Activated CD4-positive, alpha-beta memory T cell treated with anti-CD3 and anti-CD28 coated beads for 36 hours (primary cell): ENCODE measurements around the gene RAPGEF2. TPM values are rescaled to one million over a fixed set of nuclear protein-coding genes. Genes with fewer than 3 reads are reported as not detected.

Experiments used
- CTCF ChIA-PET: fragments of 350-600 bp; sonication (Branson Sonifier 250); formaldehyde crosslinking; loops from one replicate; lab custom pipeline; 2021; ENCODE audit warnings: antibody characterized with exemption, inconsistent platforms; lab: Charles Lee
- POLR2A ChIA-PET: fragments of 350-600 bp; sonication (Branson Sonifier 250); formaldehyde crosslinking; loops from one replicate; lab custom pipeline; 2021; ENCODE audit warnings: antibody characterized with exemption; lab: Charles Lee
- DNase-seq: peaks from one replicate; pipeline ENCODE4 v3.0.0-alpha.2; 2020
- H3K27ac Mint-ChIP-seq: one replicate; pipeline ENCODE4 v1.8.0; 2021; ENCODE audit warnings: mixed read lengths
- H3K27me3 Mint-ChIP-seq: one replicate; pipeline ENCODE4 v1.8.0; 2021; ENCODE audit warnings: mixed read lengths
- H3K36me3 Mint-ChIP-seq: one replicate; pipeline ENCODE4 v1.8.0; 2021; ENCODE audit warnings: mixed read lengths
- H3K4me1 Mint-ChIP-seq: one replicate; pipeline ENCODE4 v1.8.0; 2021; ENCODE audit warnings: low read depth, mixed read lengths
- H3K4me3 Mint-ChIP-seq: one replicate; pipeline ENCODE4 v1.8.0; 2021; ENCODE audit warnings: mild to moderate bottlenecking, mixed read lengths
- H3K9me3 Mint-ChIP-seq: one replicate; pipeline ENCODE4 v1.8.0; 2021; ENCODE audit warnings: mixed read lengths
- intact Hi-C: fragments of 100-400 bp; cut with micrococcal nuclease; formaldehyde crosslinking; loops from one replicate; pipeline ENCODE4 v1.15.1; 2023
- microRNA-seq: library from miRNA; unstranded; fragments of <30 nt; microRNA quantifications from one replicate; pipeline ENCODE4 v1.2.0, GENCODE V29; 2022; ENCODE audit warnings: borderline number of aligned reads, borderline microRNAs expressed, borderline replicate concordance
- total RNA-seq, 2 experiments: library from RNA; stranded (reverse); gene quantifications; one replicate each; pipeline ENCODE4 v1.2.3, GENCODE V29; 2021

The RAPGEF2 gene
- total RNA-seq, 2 experiments from 2014 or later, result 18.6 to 22.0 TPM

DNA sequence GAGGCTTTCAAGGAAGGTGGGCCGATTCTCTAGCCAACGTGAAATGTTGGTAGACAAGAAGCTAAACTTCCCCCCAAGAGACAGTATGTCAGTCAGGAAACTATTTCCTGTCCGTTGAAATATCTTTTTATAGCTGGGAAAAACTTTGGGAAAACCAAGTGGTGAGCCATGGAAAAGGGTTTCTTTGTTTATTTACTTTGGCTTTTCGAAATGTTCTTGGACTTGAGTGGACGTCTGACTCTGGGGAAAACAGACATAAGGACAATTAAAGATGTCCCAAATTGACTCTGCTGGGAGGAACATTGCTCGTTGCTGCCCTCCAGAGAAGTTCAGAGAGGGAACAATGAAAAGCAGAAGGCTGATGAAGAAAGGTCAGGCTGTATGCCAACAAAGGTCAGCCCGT lies 295.4 kb downstream of the RAPGEF2 start:
- no peaks in the 10 kb centered on the region for H3K9me3 Mint-ChIP-seq
- ChIA-PET CTCF (no interaction called here), POLR2A (no interaction called here)

DNA sequence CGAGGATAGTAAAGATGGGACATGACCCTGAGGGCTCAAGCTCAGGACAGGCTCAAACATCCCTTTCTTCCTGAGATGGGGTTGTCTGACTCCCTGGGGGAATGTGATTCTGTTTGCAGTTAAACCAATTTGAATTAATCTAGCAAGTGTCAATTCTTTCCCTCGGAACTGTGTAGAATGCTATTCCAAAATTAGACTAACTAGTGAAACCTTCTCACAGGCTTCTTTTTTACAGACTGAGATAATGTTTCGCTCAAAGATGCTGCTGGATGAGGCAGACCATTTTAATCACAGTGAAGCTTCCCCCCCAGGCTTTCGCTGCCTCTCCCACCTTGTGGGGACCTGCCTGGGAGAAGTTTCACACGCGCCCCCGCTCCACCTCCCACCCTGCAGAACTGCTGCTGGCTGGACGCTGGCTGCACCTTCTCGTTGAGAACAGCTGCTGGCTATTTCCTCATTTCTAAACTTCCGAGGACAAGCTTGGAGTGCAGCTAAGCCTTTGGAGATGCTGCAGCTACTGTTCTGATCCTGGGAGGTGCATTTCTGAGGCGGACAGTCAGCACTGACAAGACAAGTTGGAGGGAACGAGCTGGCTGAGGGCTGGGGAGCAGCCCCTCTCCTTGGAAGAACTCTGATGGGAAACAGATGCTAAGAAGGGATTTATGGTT lies 297.8 kb downstream of the RAPGEF2 start:
- H3K4me3 Mint-ChIP-seq, result no peak overlapping the region
- no peaks in the 10 kb centered on the region for H3K9me3 Mint-ChIP-seq
- H3K36me3 Mint-ChIP-seq, result no peaks in the 10 kb centered on the region
- peaks cover 7% of the 10 kb centered on the region for H3K27me3 Mint-ChIP-seq
- ChIA-PET CTCF (no interaction called here), POLR2A (interaction anchor here (0.6 kb wide), 1 partner anchor 17 kb away, joined by 4 read pairs; no protein-coding TSS in a partner anchor)
- H3K27ac Mint-ChIP-seq, result no peak overlapping the region
- intact Hi-C loops, result no loop called here
- H3K4me1 Mint-ChIP-seq, result no peaks in the 10 kb centered on the region
- DNase-seq, result no peak

More for the DNA sequence above, 295.4 kb downstream of the RAPGEF2 start:
- no peaks in the 10 kb centered on the region for H3K4me1 Mint-ChIP-seq
- no peak for DNase-seq
- no peak overlapping the region for H3K27ac Mint-ChIP-seq
- intact Hi-C loops, result no loop called here
- no peak overlapping the region for H3K4me3 Mint-ChIP-seq
- H3K27me3 Mint-ChIP-seq, result peaks cover 7% of the 10 kb centered on the region
- H3K36me3 Mint-ChIP-seq, result no peaks in the 10 kb centered on the region

GRCh38 chr4:159401226-159401712 lies 298.4 kb downstream of the RAPGEF2 start:
- ChIA-PET POLR2A (no interaction called here), CTCF (no interaction called here)
- Mint-ChIP-seq H3K9me3 (no peaks in the 10 kb centered on the region), H3K4me3 (no peak overlapping the region), H3K4me1 (no peaks in the 10 kb centered on the region), H3K36me3 (no peaks in the 10 kb centered on the region), H3K27me3 (peaks cover 5% of the 10 kb centered on the region), H3K27ac (no peak overlapping the region)
- intact Hi-C loops, result no loop called here
- no peak for DNase-seq

GRCh38 chr4:159401791-159402380 lies 299.0 kb downstream of the RAPGEF2 start:
- Mint-ChIP-seq H3K27ac (no peak overlapping the region), H3K36me3 (no peaks in the 10 kb centered on the region), H3K9me3 (no peaks in the 10 kb centered on the region), H3K4me3 (no peak overlapping the region), H3K4me1 (no peaks in the 10 kb centered on the region), H3K27me3 (peaks cover 4% of the 10 kb centered on the region)
- CTCF ChIA-PET, result no interaction called here
- POLR2A ChIA-PET, result no interaction called here
- no peak for DNase-seq
- intact Hi-C loops, result no loop called here

Small RNA genes lying within 50 kb of the gene (microRNA-seq; reads per million reads assigned to microRNA genes)
- gene MIR3688-1 (not detected), gene MIR3688-2 (not detected)
